K562 (cell line): ENCODE results near the gene CRYBG2. TPM values are rescaled to one million over a fixed set of nuclear protein-coding genes. Genes with fewer than 3 reads are reported as not detected.
A peak's percentile ranks its signal among the peaks of the same experiment; 100 is the strongest.

Experiments used
- CEBPB ChIP-seq: fragments of 450-650 bp; IDR thresholded peaks from 2 replicates; pipeline ENCODE4 v1.6.1; 2016; ENCODE audit warnings: missing genetic modification characterization, missing compliant biosample characterization
- SMC3 ChIP-seq: conservative IDR thresholded peaks from 2 replicates; pipeline ENCODE4 v1.6.1; 2011; ENCODE audit warnings: low read depth, low read length, improper control_type of control experiment; ENCODE audit not compliant: insufficient read depth
- ZNF507 ChIP-seq: conservative IDR thresholded peaks from 2 replicates; pipeline ENCODE4 v1.6.1; 2017; ENCODE audit warnings: missing genetic modification characterization, missing compliant biosample characterization
- polyA plus RNA-seq, 8 experiments: library from polyadenylated mRNA; depleted of rRNA in 4 of 8; stranded (reverse) in 5 of 8; unstranded in 3 of 8; fragments of >200 nt; fragmentation: Nextera tagmentation in 2 of 8; fragmentation: Illumina TruSeq in 1 of 8; extraction: Ambion mirVana in 2 of 8; extraction: Trizol in 1 of 8; gene quantifications; 2 replicates each; pipeline versions ENCODE4 v1.2.1 to v1.2.3, GENCODE V29; 2011 to 2014; ENCODE audit warnings: inconsistent platforms in 1 of 8, missing spikeins in 1 of 8
- total RNA-seq, 7 experiments: library from RNA; depleted of rRNA in 6 of 7; stranded (reverse); fragments of >200 nt in 6 of 7; fragmentation: Illumina TruSeq in 2 of 7; extraction: Trizol in 2 of 7; gene quantifications; 2 replicates each; pipeline versions ENCODE4 v1.2.1 to v1.2.3, GENCODE V29; 2011 to 2021; ENCODE audit warnings: low replicate concordance in 1 of 7
- TF ChIP-seq, protein P1 (sequence below): fragments of 450-650 bp; IDR thresholded peaks from 2 replicates; pipeline ENCODE4 v1.6.1; 2016; ENCODE audit warnings: borderline replicate concordance
- TF ChIP-seq, protein P2 (sequence below), 2 experiments: fragments of 450-650 bp; IDR thresholded peaks; 2 replicates each; pipeline ENCODE4 v1.6.1; 2016
- TF ChIP-seq, protein P3 (sequence below): fragments of 200-800 bp; sonication (Bioruptor generic); IDR thresholded peaks from 2 replicates; pipeline ENCODE4 v1.6.1; 2017; ENCODE audit warnings: missing genetic modification characterization, missing compliant biosample characterization
- TF ChIP-seq, protein P4 (sequence below): fragments of 450-650 bp; formaldehyde crosslinking; IDR thresholded peaks from 2 replicates; pipeline ENCODE4 v1.4.0; 2022; ENCODE audit warnings: missing genetic modification characterization
- TF ChIP-seq, protein P5 (sequence below): sonication (generic); formaldehyde crosslinking; IDR thresholded peaks from 2 replicates; pipeline ENCODE4 v1.8.0; 2023; ENCODE audit warnings: missing genetic modification reagents, mild to moderate bottlenecking, borderline replicate concordance
- TF ChIP-seq, protein P6 (sequence below): fragments of 450-650 bp; IDR thresholded peaks from 2 replicates; pipeline ENCODE4 v1.6.1; 2018; ENCODE audit not compliant: partially characterized antibody

Gene CRYBG2
- total and polyA plus RNA-seq, 9 of the 15 experiments (the other 6 are each of a cell fraction or from before 2014, with no cell fraction given): 0.39 to 8.5 (median 3.7) TPM

DNA sequence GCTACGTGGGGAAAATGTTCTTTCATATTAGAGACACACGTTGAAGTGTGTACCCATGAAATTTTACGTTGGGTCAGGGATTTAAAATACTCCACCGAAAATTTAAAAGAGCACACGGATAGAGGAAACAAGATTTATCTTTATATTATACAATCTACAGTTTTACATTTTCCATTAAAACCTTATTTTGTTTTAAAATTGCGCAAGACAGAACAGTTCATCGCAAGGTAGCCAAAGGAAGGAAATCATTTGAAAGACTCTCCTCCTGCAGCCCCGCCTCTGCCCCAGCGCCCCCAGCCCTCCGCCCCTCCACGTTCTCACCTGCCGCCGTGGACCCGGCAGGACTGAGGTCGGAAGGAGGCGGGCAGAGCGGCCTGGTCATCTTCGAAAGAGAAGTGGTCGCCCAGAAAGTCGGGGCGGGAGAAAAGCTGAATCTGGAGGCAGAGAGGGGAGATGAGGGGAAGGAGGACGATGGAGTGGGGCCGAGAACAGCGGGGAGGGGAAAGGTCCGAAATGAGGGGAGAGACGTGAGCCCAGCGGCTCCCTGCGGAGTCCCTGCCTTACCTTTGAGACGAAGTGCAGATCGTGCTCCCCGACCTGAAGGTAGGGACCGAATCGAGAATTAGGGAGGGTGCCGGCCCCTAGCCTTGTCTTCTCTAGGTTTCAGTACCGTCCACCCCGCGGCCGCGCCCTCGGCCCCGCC lies 18.0 kb downstream of the CRYBG2 start (continued):
- TF ChIP-seq, protein P1, sequence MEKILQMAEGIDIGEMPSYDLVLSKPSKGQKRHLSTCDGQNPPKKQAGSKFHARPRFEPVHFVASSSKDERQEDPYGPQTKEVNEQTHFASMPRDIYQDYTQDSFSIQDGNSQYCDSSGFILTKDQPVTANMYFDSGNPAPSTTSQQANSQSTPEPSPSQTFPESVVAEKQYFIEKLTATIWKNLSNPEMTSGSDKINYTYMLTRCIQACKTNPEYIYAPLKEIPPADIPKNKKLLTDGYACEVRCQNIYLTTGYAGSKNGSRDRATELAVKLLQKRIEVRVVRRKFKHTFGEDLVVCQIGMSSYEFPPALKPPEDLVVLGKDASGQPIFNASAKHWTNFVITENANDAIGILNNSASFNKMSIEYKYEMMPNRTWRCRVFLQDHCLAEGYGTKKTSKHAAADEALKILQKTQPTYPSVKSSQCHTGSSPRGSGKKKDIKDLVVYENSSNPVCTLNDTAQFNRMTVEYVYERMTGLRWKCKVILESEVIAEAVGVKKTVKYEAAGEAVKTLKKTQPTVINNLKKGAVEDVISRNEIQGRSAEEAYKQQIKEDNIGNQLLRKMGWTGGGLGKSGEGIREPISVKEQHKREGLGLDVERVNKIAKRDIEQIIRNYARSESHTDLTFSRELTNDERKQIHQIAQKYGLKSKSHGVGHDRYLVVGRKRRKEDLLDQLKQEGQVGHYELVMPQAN: peak; percentile 5; the same call in 1 of the 2 replicates
- TF ChIP-seq, protein P2, sequence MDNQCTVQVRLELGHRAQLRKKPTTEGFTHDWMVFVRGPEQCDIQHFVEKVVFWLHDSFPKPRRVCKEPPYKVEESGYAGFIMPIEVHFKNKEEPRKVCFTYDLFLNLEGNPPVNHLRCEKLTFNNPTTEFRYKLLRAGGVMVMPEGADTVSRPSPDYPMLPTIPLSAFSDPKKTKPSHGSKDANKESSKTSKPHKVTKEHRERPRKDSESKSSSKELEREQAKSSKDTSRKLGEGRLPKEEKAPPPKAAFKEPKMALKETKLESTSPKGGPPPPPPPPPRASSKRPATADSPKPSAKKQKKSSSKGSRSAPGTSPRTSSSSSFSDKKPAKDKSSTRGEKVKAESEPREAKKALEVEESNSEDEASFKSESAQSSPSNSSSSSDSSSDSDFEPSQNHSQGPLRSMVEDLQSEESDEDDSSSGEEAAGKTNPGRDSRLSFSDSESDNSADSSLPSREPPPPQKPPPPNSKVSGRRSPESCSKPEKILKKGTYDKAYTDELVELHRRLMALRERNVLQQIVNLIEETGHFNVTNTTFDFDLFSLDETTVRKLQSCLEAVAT (IDR thresholded peaks at IDR 0.05): 0 out of 4 replicates have a peak, but pooled peaks have one; percentile 35 to 46
- TF ChIP-seq, protein P3, sequence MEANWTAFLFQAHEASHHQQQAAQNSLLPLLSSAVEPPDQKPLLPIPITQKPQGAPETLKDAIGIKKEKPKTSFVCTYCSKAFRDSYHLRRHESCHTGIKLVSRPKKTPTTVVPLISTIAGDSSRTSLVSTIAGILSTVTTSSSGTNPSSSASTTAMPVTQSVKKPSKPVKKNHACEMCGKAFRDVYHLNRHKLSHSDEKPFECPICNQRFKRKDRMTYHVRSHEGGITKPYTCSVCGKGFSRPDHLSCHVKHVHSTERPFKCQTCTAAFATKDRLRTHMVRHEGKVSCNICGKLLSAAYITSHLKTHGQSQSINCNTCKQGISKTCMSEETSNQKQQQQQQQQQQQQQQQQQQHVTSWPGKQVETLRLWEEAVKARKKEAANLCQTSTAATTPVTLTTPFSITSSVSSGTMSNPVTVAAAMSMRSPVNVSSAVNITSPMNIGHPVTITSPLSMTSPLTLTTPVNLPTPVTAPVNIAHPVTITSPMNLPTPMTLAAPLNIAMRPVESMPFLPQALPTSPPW (CRISPR knock-in tag): no peak
- TF ChIP-seq, protein P4, sequence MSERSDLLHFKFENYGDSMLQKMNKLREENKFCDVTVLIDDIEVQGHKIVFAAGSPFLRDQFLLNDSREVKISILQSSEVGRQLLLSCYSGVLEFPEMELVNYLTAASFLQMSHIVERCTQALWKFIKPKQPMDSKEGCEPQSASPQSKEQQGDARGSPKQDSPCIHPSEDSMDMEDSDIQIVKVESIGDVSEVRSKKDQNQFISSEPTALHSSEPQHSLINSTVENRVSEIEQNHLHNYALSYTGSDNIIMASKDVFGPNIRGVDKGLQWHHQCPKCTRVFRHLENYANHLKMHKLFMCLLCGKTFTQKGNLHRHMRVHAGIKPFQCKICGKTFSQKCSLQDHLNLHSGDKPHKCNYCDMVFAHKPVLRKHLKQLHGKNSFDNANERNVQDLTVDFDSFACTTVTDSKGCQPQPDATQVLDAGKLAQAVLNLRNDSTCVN (CRISPR knock-in tag): peak; percentile 67; the same call in 1 of the 2 replicates
- TF ChIP-seq, protein P5, sequence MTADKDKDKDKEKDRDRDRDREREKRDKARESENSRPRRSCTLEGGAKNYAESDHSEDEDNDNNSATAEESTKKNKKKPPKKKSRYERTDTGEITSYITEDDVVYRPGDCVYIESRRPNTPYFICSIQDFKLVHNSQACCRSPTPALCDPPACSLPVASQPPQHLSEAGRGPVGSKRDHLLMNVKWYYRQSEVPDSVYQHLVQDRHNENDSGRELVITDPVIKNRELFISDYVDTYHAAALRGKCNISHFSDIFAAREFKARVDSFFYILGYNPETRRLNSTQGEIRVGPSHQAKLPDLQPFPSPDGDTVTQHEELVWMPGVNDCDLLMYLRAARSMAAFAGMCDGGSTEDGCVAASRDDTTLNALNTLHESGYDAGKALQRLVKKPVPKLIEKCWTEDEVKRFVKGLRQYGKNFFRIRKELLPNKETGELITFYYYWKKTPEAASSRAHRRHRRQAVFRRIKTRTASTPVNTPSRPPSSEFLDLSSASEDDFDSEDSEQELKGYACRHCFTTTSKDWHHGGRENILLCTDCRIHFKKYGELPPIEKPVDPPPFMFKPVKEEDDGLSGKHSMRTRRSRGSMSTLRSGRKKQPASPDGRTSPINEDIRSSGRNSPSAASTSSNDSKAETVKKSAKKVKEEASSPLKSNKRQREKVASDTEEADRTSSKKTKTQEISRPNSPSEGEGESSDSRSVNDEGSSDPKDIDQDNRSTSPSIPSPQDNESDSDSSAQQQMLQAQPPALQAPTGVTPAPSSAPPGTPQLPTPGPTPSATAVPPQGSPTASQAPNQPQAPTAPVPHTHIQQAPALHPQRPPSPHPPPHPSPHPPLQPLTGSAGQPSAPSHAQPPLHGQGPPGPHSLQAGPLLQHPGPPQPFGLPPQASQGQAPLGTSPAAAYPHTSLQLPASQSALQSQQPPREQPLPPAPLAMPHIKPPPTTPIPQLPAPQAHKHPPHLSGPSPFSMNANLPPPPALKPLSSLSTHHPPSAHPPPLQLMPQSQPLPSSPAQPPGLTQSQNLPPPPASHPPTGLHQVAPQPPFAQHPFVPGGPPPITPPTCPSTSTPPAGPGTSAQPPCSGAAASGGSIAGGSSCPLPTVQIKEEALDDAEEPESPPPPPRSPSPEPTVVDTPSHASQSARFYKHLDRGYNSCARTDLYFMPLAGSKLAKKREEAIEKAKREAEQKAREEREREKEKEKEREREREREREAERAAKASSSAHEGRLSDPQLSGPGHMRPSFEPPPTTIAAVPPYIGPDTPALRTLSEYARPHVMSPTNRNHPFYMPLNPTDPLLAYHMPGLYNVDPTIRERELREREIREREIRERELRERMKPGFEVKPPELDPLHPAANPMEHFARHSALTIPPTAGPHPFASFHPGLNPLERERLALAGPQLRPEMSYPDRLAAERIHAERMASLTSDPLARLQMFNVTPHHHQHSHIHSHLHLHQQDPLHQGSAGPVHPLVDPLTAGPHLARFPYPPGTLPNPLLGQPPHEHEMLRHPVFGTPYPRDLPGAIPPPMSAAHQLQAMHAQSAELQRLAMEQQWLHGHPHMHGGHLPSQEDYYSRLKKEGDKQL (CRISPR knock-in tag): 0 out of 2 replicates have a peak, but pooled peaks have one; percentile 11
- TF ChIP-seq, protein P6, sequence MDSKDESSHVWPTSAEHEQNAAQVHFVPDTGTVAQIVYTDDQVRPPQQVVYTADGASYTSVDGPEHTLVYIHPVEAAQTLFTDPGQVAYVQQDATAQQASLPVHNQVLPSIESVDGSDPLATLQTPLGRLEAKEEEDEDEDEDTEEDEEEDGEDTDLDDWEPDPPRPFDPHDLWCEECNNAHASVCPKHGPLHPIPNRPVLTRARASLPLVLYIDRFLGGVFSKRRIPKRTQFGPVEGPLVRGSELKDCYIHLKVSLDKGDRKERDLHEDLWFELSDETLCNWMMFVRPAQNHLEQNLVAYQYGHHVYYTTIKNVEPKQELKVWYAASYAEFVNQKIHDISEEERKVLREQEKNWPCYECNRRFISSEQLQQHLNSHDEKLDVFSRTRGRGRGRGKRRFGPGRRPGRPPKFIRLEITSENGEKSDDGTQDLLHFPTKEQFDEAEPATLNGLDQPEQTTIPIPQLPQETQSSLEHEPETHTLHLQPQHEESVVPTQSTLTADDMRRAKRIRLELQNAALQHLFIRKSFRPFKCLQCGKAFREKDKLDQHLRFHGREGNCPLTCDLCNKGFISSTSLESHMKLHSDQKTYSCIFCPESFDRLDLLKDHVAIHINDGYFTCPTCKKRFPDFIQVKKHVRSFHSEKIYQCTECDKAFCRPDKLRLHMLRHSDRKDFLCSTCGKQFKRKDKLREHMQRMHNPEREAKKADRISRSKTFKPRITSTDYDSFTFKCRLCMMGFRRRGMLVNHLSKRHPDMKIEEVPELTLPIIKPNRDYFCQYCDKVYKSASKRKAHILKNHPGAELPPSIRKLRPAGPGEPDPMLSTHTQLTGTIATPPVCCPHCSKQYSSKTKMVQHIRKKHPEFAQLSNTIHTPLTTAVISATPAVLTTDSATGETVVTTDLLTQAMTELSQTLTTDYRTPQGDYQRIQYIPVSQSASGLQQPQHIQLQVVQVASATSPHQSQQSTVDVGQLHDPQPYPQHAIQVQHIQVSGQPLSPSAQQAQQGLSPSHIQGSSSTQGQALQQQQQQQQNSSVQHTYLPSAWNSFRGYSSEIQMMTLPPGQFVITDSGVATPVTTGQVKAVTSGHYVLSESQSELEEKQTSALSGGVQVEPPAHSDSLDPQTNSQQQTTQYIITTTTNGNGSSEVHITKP: peak; percentile 53
- peak; percentile 91 for TF ChIP-seq CEBPB (tag)
- TF ChIP-seq SMC3: no peak
- no peak for TF ChIP-seq ZNF507
